ENCODE measurements around the gene TMEM114.

Gene TMEM114

DNA sequence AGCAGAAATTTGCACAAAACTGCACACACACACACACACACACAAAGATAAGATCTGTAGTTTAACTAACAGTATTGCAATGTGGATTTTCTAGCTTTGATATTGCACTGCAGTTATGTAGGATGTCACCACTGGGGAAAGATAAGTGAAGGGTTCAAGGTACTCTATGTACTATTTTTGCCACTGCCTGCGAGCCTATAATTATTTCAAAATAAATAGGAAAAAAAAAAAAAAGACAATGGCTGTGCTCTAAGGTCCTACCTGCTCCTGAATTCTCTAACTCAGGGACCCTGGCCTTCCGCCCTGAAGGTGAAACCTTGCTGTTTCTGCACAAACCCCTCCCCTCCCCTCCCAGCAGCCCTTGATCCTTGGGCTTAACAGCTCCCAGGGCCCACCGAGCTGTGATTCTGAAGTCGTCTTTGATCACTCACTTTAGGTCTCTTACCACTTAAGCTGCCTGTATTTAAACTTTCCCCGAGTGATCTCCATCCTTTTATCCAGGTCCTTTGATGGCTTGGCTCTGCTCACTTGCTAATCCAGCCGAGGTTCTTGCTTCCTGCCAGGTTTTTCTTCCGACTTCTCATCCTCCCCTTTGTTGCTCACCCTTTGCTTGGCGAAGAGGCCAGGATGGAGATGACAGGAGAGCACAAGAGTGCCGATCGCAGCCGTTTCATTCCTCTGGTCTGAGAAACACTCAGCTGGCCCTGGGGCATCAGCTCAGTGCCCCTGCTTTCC is 37.7 kb downstream of the TMEM114 start:
- Histone ChIP-seq H3K4me2 (ENCODE audit: low read length) (no peak overlapping the region), H3K27me3 (ENCODE audit: control insufficient read depth, insufficient read depth, low read length) (peaks cover 6% of the 10 kb centered on the region), H3K9ac (ENCODE audit: low read depth, low read length) (no peak overlapping the region), H3K4me1 (ENCODE audit: control insufficient read depth, insufficient read depth, low read length) (no peaks in the 10 kb centered on the region), H3K36me3 (ENCODE audit: insufficient read depth, low read length) (no peaks in the 10 kb centered on the region), H3K9me3 (replicated peaks; ENCODE audit: low read length) (no peaks in the 10 kb centered on the region), H3K4me3 (ENCODE audit: low read length) (no peak overlapping the region)

GRCh38 chr16:8551388-8552332 is 38.7 kb downstream of the TMEM114 start:
- no peak overlapping the region for H3K9ac ChIP-seq (ENCODE audit: low read depth, low read length)
- peaks cover 6% of the 10 kb centered on the region for H3K27me3 ChIP-seq (ENCODE audit: control insufficient read depth, insufficient read depth, low read length)
- no peaks in the 10 kb centered on the region for H3K4me1 ChIP-seq (ENCODE audit: control insufficient read depth, insufficient read depth, low read length)
- H3K4me2 ChIP-seq (ENCODE audit: low read length), result no peak overlapping the region
- H3K9me3 ChIP-seq (replicated peaks; ENCODE audit: low read length), result no peaks in the 10 kb centered on the region
- no peak overlapping the region for H3K4me3 ChIP-seq (ENCODE audit: low read length)
- H3K36me3 ChIP-seq (ENCODE audit: insufficient read depth, low read length), result no peaks in the 10 kb centered on the region

- Histone ChIP-seq H3K27me3 (ENCODE audit: control insufficient read depth, insufficient read depth, low read length) (peaks cover 6% of the 10 kb centered on the region), H3K9ac (ENCODE audit: low read depth, low read length) (no peak overlapping the region), H3K4me1 (ENCODE audit: control insufficient read depth, insufficient read depth, low read length) (no peaks in the 10 kb centered on the region), H3K9me3 (replicated peaks; ENCODE audit: low read length) (no peaks in the 10 kb centered on the region), H3K4me3 (ENCODE audit: low read length) (no peak overlapping the region), H3K36me3 (ENCODE audit: insufficient read depth, low read length) (no peaks in the 10 kb centered on the region), H3K4me2 (ENCODE audit: low read length) (no peak overlapping the region)
Measured at GRCh38 chr16:8550728-8551387, 39.5 kb downstream of the TMEM114 start.

DNA sequence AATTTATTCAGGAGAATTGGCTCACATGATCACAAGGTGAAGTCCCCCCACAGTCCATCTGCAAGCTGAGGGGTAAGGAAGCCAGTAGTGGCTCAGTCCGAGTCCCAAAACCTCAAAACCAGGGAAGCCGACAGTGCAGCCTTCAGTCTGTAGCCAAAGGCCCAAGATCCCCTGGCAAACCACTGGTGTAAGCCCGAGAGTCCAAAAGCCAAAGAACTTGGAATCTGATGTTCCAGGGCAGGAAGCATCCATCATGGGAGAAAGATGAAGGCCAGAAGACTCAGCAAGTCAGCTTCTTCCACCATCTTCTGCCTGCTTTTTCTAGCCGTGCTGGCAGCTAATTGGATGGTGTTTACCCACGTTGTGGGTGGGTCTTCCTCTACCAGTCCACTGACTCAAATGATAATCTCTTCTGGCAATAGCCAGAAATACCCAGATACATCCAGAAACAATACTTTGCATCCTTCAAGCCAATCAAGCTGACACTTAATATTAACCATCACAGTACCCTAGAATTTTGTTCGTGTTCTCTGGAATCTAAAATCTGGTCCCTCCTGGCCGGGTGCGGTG is 40.4 kb downstream of the TMEM114 start:
- H3K4me2 ChIP-seq (ENCODE audit: low read length), result no peak overlapping the region
- no peaks in the 10 kb centered on the region for H3K4me1 ChIP-seq (ENCODE audit: control insufficient read depth, insufficient read depth, low read length)
- H3K9ac ChIP-seq (ENCODE audit: low read depth, low read length), result no peak overlapping the region
- H3K4me3 ChIP-seq (ENCODE audit: low read length), result no peak overlapping the region
- H3K9me3 ChIP-seq (replicated peaks; ENCODE audit: low read length), result no peaks in the 10 kb centered on the region
- no peaks in the 10 kb centered on the region for H3K36me3 ChIP-seq (ENCODE audit: insufficient read depth, low read length)
- peaks cover 5% of the 10 kb centered on the region for H3K27me3 ChIP-seq (ENCODE audit: control insufficient read depth, insufficient read depth, low read length)

GRCh38 chr16:8548166-8548565 is 42.1 kb downstream of the TMEM114 start:
- no peaks in the 10 kb centered on the region for H3K9me3 ChIP-seq (replicated peaks; ENCODE audit: low read length)
- no peaks in the 10 kb centered on the region for H3K36me3 ChIP-seq (ENCODE audit: insufficient read depth, low read length)
- H3K27me3 ChIP-seq (ENCODE audit: control insufficient read depth, insufficient read depth, low read length), result peaks cover 3% of the 10 kb centered on the region
- H3K4me1 ChIP-seq (ENCODE audit: control insufficient read depth, insufficient read depth, low read length), result no peaks in the 10 kb centered on the region
- no peak overlapping the region for H3K4me2 ChIP-seq (ENCODE audit: low read length)
- H3K9ac ChIP-seq (ENCODE audit: low read depth, low read length), result no peak overlapping the region
- H3K4me3 ChIP-seq (ENCODE audit: low read length), result no peak overlapping the region

DNA sequence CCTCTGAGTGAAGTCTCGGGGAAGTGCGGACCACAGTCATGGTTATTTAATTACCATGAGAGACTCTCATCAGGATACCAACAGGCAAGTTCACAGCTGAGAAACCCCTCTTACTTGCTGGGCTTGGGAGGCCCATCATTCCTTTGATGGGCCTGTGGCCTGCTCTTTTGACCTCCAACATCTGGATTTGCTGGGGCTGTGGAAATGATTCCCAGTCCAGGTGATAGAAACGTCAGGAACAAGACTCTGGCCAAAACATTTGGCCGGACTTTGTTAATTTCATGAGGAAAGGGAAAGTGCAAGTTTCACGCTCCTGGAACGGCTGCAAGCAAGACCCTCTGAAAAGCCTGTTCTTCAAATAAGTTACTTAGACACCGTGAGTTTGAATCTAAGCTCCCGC is 42.5 kb downstream of the TMEM114 start:
- Histone ChIP-seq H3K4me2 (ENCODE audit: low read length) (no peak overlapping the region), H3K27me3 (ENCODE audit: control insufficient read depth, insufficient read depth, low read length) (no peaks in the 10 kb centered on the region), H3K4me3 (ENCODE audit: low read length) (no peak overlapping the region), H3K9ac (ENCODE audit: low read depth, low read length) (no peak overlapping the region), H3K4me1 (ENCODE audit: control insufficient read depth, insufficient read depth, low read length) (no peaks in the 10 kb centered on the region), H3K36me3 (ENCODE audit: insufficient read depth, low read length) (no peaks in the 10 kb centered on the region), H3K9me3 (replicated peaks; ENCODE audit: low read length) (no peaks in the 10 kb centered on the region)

DNA sequence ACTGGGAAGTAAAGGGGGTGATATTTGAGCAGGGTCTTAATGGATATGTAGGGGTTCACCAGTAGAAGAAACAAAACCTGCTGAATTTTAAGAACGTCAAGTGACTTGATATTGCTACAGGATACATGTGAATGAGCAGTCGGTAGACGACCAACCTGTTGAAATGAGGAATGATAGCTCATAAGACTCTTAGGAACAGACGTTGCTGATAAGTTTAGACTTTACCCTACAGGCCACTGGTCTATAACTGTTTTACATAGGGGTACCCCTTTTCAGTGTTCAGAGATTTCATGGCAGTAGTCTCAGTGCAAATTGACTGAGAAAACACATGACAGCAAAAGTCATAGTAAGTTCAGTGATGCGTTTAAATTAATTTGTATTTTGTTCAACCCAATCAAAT is 45.9 kb downstream of the TMEM114 start:
- Histone ChIP-seq H3K4me1 (ENCODE audit: control insufficient read depth, insufficient read depth, low read length) (no peaks in the 10 kb centered on the region), H3K9me3 (replicated peaks; ENCODE audit: low read length) (no peaks in the 10 kb centered on the region), H3K27me3 (ENCODE audit: control insufficient read depth, insufficient read depth, low read length) (no peaks in the 10 kb centered on the region)

GRCh38 chr16:8543258-8543657 is 47.1 kb downstream of the TMEM114 start:
- Histone ChIP-seq H3K4me1 (ENCODE audit: control insufficient read depth, insufficient read depth, low read length) (no peaks in the 10 kb centered on the region), H3K4me3 (ENCODE audit: low read length) (no peak overlapping the region), H3K36me3 (ENCODE audit: insufficient read depth, low read length) (no peaks in the 10 kb centered on the region), H3K4me2 (ENCODE audit: low read length) (no peak overlapping the region), H3K27me3 (ENCODE audit: control insufficient read depth, insufficient read depth, low read length) (no peaks in the 10 kb centered on the region), H3K9ac (ENCODE audit: low read depth, low read length) (no peak overlapping the region), H3K9me3 (replicated peaks; ENCODE audit: low read length) (no peaks in the 10 kb centered on the region)

More for the DNA sequence above, 45.9 kb downstream of the TMEM114 start:
- H3K4me3 ChIP-seq (ENCODE audit: low read length), result no peak overlapping the region
- H3K36me3 ChIP-seq (ENCODE audit: insufficient read depth, low read length), result no peaks in the 10 kb centered on the region
- no peak overlapping the region for H3K4me2 ChIP-seq (ENCODE audit: low read length)
- H3K9ac ChIP-seq (ENCODE audit: low read depth, low read length), result no peak overlapping the region

- Histone ChIP-seq H3K4me1 (ENCODE audit: control insufficient read depth, insufficient read depth, low read length) (no peaks in the 10 kb centered on the region), H3K9me3 (replicated peaks; ENCODE audit: low read length) (no peaks in the 10 kb centered on the region), H3K27me3 (ENCODE audit: control insufficient read depth, insufficient read depth, low read length) (no peaks in the 10 kb centered on the region), H3K9ac (ENCODE audit: low read depth, low read length) (no peak overlapping the region), H3K4me2 (ENCODE audit: low read length) (no peak overlapping the region), H3K36me3 (ENCODE audit: insufficient read depth, low read length) (no peaks in the 10 kb centered on the region), H3K4me3 (ENCODE audit: low read length) (no peak overlapping the region)
Measured at GRCh38 chr16:8542393-8542792, 47.9 kb downstream of the TMEM114 start.

DNA sequence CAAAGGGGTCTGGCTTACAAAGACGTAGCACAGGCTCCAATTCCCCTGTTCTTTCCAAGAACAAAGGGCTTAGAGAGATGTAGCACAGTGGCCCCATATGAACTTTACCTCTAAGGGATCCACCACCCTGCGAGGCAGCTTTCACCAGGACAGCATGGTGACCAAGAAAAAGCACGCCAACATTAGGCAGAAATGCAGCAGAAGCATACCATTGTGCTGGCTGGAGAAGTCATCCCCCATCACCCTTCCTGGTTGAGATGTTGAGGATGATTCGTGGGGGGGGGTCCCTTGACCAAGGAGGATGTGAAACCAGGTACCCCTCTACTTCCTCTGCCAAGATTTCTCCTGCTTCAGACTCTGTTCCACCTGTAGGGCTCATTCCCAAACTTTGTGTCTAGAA is 48.4 kb downstream of the TMEM114 start:
- Histone ChIP-seq H3K27me3 (ENCODE audit: control insufficient read depth, insufficient read depth, low read length) (no peaks in the 10 kb centered on the region), H3K4me2 (ENCODE audit: low read length) (no peak overlapping the region), H3K9ac (ENCODE audit: low read depth, low read length) (no peak overlapping the region), H3K36me3 (ENCODE audit: insufficient read depth, low read length) (no peaks in the 10 kb centered on the region), H3K4me3 (ENCODE audit: low read length) (no peak overlapping the region), H3K9me3 (replicated peaks; ENCODE audit: low read length) (no peaks in the 10 kb centered on the region), H3K4me1 (ENCODE audit: control insufficient read depth, insufficient read depth, low read length) (no peaks in the 10 kb centered on the region)

DNA sequence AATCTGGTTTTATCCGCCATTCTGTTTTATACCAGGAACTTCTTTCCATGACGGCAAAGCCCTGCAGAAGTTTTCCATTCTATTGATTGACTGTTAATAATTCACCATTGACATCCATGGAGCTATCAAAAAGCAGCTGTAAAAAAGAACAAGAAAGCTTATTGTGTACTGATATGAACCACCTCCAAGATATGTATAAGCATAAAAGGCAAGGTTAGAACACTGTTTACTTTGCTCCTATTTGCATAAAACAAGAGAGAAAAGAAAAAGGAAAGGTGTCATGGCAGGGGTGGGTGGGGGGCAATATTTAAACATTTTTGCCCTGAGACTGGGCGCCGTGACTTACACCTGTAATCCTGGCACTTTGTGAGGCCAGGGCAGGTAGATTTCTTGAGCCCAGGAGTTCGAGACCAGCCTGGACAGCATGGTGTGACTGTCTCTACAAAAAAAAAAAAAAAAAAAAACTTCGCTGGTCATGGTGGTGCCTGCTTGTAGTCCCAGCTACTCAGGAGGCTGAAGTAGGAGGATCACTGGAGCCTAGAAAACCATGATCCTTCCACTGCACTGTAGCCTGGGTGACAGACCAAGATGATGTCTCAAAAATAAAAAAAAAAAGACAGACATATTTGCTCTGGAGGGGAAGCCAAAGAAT is 52.5 kb downstream of the TMEM114 start:
- H3K4me2 ChIP-seq (ENCODE audit: low read length), result no peak overlapping the region
- H3K9ac ChIP-seq (ENCODE audit: low read depth, low read length), result no peak overlapping the region
- H3K4me1 ChIP-seq (ENCODE audit: control insufficient read depth, insufficient read depth, low read length), result no peaks in the 10 kb centered on the region
- H3K4me3 ChIP-seq (ENCODE audit: low read length), result no peak overlapping the region
- no peaks in the 10 kb centered on the region for H3K27me3 ChIP-seq (ENCODE audit: control insufficient read depth, insufficient read depth, low read length)
- no peaks in the 10 kb centered on the region for H3K9me3 ChIP-seq (replicated peaks; ENCODE audit: low read length)
- H3K36me3 ChIP-seq (ENCODE audit: insufficient read depth, low read length), result no peaks in the 10 kb centered on the region
